NOMO-1 treated with DMSO at 0.1 percent for 48 hours (cell line): ENCODE data around the gene ARF4.

ENCODE experiments used
- DNase-seq: peaks from one replicate; lab custom pipeline; 2025; ENCODE audit not compliant: unreplicated experiment; lab: John Stamatoyannopoulos, UW

Gene ARF4

DNA sequence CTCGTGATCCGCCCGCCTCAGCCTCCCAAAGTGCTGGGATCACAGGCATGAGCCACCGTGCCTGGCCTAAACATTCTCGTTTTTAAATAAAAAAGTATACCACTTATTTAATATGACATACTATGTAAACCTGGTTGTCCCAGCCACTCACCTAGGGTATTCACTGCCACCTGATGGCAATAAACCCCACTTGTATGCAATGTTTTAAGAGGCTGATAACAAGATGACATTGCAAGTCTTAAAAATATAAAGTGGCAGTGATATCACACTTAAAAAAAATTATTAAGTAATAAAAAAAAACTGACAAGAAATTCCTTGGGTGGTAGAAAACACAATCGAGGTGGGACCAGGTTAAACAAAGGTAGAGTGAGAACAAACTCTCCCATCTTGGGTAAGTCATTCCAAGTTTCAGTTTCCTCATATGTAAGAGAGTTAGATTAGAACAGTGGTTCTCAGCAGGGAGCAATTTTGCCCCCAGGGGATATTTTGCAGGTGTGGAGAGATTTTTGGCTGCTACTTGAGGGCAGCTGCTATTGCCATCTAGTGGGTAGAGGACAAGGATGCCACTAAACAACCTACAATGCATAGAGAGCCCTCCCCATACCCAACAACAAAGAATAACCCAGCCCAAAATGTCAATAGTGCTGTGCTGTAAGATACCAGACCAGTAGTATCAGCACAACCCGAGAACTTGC is 14.5 kb downstream of the ARF4 start:
- DNase-seq, result no peak

DNA sequence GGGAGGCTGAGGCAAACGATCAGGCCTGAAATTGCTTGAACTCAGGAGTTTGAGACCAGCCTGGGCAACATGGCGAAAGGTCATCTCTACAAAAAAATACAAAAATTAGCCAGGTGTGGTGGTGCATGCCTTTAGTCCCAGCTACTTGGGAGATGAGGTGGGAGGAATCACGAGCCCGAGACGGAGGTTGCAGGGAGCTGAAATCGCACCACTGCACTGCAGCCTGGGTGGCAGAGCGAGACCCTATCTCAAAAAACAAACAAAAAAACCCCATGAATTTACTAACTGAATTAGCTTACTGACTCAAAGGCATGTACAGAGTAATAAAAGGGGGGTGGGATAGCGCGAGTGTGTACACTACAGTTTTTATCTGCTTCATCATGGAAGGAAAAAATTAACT is 19.3 kb downstream of the ARF4 start:
- DNase-seq, result no peak

GRCh38 chr3:57575966-57576626 is 21.0 kb downstream of the ARF4 start:
- no peak for DNase-seq

- no peak for DNase-seq
These were observed 25.0 kb downstream of the ARF4 start for GRCh38 chr3:57572096-57572495.

DNA sequence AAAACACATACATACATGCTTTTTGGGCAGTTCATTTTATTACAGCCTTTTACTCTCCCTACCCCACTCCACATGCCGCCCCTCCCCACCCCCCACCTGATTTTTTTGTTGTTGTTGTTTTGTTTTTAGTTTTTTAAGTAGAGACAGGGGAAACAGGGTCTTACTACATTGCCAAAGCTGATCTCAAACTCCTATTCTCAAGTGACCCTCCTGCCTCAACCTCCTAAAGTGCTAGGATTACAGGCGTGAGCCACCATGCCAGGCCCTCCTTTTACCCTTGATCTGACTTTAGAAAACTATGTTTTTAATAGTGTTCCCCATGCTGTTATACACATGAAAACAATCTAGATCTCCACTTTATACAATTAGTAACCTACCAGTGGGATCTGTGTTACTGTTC is 26.3 kb downstream of the ARF4 start:
- no peak for DNase-seq

GRCh38 chr3:57569859-57570450 is 27.2 kb downstream of the ARF4 start:
- no peak for DNase-seq

DNA sequence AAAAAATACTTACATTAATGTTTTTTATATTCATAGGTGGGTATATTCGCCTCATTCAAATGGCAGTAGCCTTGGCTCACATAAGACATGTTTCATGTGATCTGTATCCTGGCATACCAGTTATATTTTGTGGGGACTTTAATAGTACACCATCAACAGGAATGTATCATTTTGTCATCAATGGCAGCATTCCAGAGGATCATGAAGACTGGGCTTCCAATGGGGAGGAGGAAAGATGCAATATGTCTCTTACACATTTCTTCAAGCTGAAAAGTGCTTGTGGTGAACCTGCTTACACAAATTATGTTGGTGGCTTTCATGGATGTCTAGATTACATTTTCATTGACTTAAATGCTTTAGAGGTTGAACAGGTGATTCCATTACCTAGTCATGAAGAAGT is 37.6 kb downstream of the ARF4 start:
- DNase-seq, result no peak

DNA sequence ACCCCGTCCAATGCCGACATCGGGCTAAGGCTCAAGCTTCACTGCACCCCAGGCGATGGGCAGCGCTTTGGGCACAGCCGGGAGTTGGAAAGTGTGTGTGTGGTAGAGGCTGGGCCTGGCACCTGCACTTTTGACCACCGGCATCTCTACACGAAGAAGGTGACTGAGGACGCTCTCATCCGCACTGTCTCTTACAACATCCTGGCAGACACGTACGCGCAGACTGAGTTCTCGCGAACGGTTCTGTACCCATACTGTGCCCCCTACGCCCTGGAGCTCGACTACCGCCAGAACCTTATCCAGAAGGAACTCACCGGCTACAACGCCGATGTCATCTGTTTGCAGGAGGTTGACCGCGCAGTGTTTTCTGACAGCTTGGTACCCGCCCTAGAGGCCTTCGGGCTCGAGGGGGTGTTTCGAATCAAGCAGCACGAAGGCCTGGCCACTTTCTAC is 40.0 kb downstream of the ARF4 start:
- DNase-seq, result peak; percentile 22

DNA sequence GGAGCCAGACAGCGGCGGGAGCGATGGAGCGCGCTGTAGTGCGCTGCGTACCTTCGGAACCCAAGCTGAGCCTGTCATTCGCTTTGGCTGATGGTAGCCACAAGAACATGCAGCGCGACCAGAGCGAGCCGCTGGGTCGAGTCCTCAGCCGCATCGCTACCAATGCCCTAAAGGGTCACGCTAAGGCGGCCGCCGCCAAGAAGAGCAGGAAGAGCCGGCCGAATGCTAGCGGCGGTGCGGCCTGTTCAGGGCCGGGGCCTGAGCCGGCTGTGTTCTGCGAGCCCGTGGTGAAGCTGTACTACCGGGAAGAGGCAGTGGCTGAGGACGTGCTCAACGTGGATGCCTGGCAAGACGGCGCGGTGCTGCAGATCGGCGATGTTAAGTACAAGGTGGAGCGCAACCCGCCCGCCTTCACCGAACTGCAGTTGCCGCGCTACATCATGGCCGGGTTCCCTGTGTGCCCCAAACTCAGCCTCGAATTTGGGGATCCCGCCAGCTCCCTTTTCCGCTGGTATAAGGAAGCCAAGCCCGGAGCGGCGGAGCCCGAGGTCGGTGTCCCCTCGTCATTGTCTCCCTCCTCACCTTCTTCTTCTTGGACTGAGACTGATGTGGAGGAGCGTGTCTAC is 40.6 kb downstream of the ARF4 start:
- peak; percentile 20 for DNase-seq

DNA sequence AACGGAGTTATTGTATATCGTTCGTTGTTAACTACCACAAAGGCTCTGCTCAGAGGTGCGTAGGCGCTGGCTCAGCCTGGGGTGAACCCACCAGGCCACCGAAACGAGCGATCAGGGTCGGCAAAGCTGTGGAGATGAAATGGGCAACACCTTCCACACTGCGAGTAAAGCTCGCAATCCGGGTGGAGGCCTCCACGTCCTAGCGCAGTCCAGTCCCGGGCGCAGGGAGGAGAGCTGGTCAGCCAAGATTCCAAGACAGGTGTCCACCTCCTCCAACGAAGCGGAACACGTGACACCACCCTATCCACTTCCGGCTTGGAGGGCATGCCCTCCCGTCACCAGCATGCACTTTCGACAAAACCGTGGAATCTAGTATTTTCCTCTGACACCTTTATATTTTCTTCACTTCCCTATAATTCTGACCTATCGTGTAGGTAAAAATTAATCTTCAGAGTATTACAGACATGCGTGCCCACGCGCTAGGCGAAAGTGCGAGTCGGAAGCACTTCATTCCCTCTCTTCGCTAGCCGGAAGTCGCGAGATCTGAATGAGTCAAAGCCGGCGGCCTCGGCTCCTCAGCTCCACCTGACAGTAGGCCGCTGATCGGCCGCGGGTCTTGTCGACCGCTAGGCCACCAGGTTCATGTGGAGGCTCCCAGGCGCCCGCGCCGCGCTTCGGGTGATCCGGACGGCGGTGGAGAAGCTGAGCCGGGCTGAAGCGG is 41.2 kb downstream of the ARF4 start, which contains the start of gene PDE12:
Gene PDE12 (plus strand): TSS at position 537 of the 721 bp plus-strand sequence. CDS start 106 bp downstream, at position 643.
- DNase-seq, result peak; percentile 89

- no peak for DNase-seq
These were observed 41.8 kb downstream of the ARF4 start for GRCh38 chr3:57555306-57555705.

DNA sequence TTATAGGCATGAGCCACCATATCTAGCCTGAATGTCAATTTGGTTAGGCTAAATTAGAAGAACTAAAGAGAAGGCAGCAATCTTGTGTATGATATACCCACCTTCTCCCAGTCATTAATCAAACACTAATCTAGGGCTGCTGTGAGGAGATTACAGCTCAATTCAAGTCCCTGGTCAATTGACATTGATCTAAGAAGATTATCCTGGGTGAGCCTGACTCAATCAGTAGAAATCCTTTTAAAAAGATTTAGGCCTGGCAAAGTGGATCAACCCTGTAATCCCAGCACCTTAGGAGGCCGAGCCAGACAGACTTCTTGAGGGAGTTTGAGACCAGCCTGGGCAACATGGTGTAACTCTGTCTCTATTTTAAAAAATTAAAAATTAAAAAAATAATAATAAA is 50.5 kb downstream of the ARF4 start:
- no peak for DNase-seq

DNA sequence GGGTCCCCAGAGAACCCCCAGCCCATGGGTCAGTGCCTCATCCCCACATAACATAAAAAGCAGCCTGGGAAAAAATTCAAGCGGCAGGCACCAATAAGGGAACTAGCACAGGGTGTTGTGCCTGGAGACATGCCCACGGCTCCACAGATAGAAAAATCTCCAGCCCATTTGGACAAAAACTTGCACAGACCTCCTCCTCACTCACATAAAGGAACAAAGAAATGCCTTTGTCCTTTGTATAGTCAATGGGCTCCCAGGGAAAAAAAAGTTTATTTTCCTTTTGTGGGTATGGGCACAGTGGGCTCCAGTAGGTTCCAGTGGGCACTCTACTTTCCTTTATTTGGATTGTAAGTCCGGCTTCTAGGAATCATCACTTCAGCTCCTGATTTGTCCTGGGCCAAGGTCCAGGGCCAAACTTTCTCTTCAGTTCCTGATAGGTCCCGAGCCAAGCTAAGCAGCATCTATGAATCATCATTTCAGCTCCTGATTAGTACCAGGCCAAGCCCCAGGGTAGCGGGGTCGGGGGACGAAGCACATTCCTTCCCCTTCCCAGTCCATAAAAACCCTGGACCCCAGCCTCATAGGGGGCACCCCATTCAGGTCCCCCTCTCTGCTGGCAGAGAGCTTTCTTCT is 51.4 kb downstream of the ARF4 start:
- DNase-seq, result no peak

GRCh38 chr3:57544181-57545125 is 52.7 kb downstream of the ARF4 start, which contains the start of gene DNAH12:
DNAH12 (minus strand) TSS chr3:57544344; CDS start chr3:57542870, 1,474 bp downstream.
- DNase-seq, result peak; percentile 36

DNA sequence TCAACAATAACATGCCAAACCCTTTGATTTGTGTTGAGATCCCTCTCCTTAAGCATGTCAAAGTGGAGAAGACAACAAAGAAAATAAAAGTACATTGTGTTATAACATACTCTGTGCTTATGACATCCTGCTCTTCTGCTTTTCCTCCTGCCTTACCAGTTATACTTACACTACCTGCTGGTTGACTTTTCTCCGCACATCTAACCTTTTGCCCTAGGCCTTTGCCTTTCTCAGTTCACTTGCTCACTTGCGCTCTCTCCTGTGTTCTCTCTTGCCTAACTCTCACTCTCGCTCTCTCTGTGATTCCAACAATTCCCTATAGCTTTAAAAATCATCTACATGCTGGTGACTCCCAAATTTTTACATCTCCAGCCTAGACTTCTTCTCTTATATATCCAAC is 58.7 kb downstream of the ARF4 start:
- DNase-seq, result no peak

DNA sequence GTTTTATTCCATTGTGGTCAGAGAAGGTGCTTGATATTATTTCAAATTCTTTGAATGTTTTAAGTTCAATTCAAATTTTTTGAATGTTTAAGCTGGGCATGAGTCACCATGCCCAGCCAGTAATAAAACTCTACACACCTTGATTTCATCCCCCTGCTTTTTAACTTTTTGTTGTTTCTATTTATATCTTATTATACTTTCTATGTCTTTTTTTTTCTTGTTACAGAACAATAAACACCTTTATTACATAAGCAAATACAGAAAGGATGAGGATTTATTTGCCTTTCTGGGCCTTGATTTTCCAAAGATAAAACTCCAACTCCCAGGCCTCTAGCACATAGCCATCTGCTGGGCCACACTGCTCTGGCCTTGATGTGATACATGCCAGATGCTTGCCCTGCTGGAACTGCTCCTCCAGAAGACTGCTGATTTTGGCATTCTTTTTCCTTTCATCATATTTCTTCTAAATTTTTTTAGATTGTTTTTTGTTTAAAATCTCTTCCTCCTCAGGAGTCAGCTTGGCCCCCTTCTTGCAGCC is 67.0 kb downstream of the ARF4 start:
- no peak for DNase-seq
